GM21737 (cell line): ENCODE data around the gene BEX1.
"Not testable (repeated sequence)": the region's sequence is repeated elsewhere in the genome, so short reads cannot be mapped to it uniquely, and the experiment has no call there.

Experiments used
- ATAC-seq: cut with Tn5 transposase; IDR thresholded peaks from one replicate; pipeline ENCODE4 v1.9.1; 2021; ENCODE audit warnings: mild to moderate bottlenecking, moderate library complexity; ENCODE audit not compliant: unreplicated experiment

BEX1 gene

DNA sequence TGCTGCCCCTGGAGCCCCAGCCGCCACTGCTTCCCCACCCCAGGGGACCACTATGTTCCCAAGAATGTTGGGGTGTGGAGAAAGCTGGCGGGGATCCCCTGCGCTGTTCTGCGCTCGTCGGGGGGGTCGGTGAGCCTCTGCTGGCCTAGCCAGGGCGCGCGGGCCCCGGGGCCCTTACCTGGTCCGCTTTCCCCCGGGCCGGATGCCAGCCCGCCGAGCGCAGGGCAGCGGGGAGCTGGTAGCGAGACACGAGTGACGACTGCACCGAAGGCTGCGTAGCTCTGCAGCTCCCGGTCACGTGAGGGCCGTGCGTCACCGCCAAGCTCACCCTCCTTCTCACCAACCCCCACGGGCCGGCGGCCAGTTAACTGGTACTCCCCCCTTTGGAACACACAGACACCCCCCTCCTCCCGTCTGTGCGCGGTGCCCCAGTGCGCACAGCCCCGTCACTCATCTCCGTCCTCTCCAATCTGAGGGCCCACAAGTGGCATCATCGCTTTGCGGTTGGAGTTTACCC, at the start of gene BEX1:
BEX1 (minus strand) TSS at position 254 of the 517 bp plus-strand sequence. CDS start 897 bp downstream, outside the sequence.
- ATAC-seq: no peak

DNA sequence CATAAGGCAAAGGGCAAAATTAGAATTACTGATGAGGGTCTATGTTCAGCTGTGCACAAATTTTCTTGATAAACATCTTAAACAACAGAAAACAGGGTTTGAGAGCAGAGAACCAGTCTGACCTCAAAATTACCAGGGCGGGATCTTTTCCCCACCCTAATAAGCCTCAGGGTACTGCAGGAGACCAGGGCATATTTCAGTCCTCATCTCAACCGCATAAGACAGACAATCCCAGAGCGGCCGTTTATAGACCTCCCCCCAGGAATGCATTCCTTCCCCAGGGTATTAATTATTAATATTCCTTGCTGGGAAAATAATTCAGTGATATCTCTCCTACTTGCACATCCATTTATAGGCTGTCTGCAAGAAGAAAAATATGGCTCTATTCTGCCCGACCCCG, 45.5 kb upstream of the BEX1 start:
- not testable (repeated sequence) for ATAC-seq

DNA sequence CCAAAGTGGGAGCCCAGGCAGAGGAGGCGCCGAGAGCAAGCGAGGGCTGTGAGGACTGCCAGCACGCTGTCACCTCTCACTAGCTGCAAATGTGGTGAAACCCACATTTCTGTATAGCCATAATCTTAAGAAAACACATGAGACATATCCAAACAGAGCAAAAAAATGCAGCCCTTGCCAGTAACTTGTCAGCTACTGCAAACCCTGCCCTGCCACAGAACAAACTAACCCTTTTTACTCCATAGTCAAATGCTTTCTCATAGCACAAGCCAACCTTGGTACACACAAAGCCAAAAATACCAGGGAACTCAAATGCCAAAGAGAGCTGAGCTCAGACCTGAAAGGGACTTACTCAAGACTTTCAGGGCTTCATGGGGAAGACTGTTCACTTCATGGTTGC, 43.9 kb upstream of the BEX1 start:
- no peak for ATAC-seq

DNA sequence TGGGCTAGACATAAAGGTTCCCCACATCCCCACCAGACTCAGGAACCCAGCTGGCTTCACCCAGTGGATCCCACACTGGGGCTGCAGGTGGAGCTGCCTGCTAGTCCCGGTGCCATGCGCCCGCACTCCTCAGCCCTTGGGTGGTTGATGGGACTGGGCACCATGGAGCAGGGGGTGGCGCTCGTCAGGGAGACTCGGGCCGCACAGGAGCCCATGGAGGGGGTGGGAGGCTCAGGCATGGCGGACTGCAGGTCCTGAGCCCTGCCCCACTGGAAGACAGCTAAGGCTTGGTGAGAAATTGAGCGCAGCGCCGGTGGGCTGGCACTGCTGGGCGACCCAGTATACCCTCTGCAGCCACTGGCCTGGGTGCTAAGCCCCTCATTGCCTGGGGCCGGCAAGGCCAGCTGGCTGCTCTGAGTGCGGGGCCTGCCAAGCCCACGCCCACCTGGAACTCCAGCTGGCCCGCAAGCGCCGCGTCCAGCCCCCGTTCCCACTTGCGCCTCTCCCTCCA, 43.3 kb upstream of the BEX1 start:
- ATAC-seq: not testable (repeated sequence)

DNA sequence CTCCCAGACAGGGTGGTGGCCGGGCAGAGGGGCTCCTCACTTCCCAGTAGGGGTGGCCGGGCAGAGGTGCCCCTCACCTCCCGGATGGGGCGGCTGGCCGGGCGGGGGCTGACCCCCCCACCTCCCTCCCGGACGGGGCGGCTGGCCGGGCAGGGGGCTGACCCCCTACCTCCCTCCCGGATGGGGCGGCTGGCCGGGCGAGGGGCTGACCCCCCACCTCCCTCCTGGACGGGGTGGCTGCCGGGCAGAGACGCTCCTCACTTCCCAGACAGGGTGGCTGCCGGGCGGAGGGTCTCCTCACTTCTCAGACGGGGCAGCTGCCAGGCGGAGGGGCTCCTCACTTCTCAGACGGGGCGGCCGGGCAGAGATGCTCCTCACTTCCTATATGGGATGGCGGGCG, 40.4 kb upstream of the BEX1 start:
- not testable (repeated sequence) for ATAC-seq

DNA sequence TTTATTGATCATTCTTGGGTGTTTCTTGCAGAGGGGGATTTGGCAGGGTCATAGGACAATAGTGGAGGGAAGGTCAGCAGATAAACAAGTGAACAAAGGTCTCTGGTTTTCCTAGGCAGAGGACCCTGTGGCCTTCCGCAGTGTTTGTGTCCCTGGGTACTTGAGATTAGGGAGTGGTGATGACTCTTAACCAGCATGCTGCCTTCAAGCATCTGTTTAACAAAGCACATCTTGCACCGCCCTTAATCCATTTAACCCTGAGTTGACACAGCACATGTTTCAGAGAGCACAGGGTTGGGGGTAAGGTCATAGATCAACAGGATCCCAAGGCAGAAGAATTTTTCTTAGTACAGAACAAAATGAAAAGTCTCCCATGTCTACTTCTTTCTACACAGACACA, 39.9 kb upstream of the BEX1 start:
- not testable (repeated sequence) for ATAC-seq

- no peak for ATAC-seq
Measured at GRCh38 chrX:103101299-103102042, 37.5 kb upstream of the BEX1 start.

DNA sequence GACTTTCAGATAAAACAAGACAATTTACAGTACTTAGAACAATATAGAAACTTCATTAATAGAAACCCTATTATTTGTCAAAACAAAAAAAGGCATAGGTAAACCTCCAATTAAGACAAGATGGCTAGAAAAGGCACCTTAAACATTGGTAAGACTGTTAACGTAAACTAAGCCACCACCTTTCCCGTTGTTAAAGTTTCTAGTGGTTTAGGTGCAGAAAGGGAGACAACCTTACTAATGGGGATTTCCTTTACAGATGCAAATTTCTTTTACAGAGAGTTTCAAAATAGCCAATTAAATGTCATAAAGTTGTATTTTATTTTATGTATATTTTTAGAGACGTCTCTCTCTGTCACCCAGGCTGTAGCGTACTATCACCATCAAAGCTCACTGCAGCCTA, 36.5 kb upstream of the BEX1 start:
- no peak for ATAC-seq

GRCh38 chrX:103099691-103100090, 35.7 kb upstream of the BEX1 start:
- no peak for ATAC-seq

GRCh38 chrX:103098488-103098887, 34.5 kb upstream of the BEX1 start:
- ATAC-seq: no peak

DNA sequence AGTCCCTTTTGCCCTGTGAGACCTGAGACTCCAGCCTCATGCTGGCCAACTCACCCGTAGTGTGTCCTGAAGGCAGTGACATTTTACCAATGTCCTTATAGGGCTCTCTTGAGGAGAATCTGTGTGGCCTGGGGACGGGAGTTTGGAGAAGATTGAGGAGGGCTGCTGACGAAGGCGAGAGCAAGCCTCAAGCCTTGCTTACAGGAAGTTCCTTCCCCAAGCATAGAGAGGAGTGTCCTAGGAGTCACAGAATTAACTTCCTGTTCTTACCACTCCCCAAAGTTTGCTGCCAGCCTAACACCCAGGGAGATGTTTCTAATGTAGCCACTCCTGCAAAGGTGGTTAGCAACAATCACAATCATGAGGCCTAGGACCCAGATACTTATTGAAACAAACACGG, 29.0 kb upstream of the BEX1 start, which contains the start of gene NXF3:
NXF3 (minus strand) TSS at position 202 of the 400 bp plus-strand sequence; CDS start at position 82, 120 bp downstream.
- ATAC-seq: no peak

DNA sequence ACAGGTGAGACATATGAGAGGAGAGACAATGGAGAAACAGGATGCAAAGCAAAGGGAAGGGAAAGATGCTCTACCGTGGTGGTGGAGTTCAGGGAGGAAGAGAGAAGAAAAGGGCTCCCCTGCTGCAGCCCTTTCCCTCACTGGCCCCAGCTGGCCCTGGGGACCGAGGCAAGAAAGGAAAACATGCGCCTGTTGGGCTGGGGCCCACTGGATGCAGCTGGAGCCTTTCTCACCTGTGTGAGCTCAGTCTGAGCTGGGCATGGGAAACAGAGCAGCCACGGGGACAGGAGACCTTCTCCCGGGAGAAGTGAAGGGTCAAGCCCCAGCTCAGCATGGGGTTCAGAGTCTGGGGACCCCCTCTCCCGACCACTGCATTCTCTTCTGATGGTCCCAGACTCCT, 17.1 kb upstream of the BEX1 start:
- no peak for ATAC-seq

- ATAC-seq: no peak
Measured at GRCh38 chrX:103073467-103073866, 9.5 kb upstream of the BEX1 start.

GRCh38 chrX:103066606-103067005, 2.6 kb upstream of the BEX1 start:
- ATAC-seq: no peak

DNA sequence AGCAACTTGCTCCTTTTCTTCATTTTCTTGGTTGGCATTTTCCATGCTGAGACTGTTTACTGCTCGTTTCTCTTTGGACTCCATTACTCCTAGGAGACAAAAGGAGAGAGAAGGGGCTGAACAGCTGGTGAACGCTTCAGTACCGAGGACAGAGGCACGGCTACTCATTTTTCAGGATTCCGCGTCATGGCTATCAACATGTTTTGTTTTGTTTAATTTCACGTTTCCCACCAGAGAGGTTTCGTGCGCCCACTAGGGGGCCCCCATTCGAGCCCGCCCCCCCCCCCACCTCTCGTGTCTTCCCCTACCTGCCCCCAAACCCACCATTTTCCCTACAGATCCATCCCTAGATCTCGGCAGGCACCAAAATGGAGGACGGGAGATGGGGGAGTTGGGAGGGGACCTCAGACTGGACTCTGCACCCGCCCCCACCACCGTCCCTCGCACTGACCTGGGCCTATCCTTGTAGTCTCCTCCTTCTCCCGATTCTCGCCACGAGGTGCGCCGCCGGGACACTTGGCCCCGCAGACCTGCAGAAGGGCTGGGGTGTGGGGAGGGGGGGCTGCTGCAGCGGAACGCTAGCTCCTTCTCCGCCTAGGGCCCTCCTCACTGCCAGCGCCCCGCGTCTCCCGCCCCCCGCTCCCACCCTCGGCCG, 653 bp downstream of the BEX1 start:
- ATAC-seq: no peak

- ATAC-seq: no peak
Measured at GRCh38 chrX:103061486-103061885, 2.5 kb downstream of the BEX1 start.

DNA sequence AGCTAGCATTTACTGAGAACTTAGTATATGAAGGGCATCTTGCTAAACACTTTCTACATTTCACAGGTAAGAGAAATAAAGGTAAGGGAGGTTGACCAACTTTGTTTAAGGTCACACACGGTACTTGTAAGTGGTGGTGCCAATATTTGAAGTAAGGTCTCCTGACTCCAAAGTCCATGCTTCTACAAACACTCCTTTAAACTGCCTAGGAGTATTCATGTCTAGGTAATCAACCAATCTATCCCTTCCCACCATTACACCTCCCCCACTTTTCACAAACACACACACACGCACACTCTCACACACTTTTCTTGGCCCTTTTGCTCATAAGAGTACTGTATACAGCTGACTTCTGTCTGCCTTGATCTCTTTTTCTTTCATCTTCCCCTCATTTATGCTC, 7.1 kb downstream of the BEX1 start:
- ATAC-seq: no peak

DNA sequence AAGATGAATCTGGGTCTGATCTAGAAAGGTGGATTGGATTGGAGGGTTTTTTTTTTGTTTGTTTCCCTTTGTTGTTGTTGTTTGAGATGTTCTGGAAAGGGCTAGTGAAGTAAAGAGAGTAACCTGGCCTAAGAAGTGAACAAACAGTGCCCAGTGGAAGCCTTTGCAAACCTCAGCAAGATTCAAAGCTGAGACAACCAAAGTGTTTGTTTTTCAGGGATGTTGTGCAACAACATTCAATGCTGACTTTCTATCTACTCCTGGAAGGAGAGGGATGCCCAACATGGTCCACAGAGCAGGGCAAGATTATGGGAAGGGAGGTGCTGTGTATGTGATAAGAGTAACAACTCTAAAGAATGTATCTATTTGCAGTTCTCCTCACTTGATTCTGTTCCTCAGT, 11.3 kb downstream of the BEX1 start:
- no peak for ATAC-seq

DNA sequence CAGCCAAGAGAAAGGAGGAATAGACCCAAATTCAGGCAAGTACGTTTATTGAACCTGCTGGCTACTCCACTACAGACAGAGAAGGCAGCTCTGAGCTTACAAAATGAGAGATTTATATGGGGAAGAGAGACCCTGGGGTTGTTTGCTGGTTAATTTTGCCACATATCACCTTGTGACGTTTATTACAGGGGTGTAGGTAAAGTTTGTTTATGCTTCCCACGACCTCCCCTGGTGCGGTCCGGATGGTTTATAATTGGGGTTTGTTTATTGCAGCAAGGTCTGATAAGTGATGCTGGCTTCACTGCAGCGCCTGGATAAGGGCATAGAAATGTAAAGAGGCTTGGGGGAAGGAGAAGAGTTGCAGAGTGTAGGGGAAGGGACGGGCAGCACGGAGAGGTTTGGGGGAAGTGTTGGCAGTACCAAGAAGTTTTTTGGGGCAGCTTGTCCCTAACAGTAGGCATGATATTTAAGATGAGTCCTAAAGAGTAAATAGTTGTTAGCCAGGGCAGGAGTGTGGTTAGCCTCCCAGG, 12.6 kb downstream of the BEX1 start:
- no peak for ATAC-seq

- not testable (repeated sequence) for ATAC-seq
Measured at GRCh38 chrX:103033371-103033770, 30.6 kb downstream of the BEX1 start.

- ATAC-seq: no peak
Measured at GRCh38 chrX:103017542-103017941, 46.4 kb downstream of the BEX1 start.

DNA sequence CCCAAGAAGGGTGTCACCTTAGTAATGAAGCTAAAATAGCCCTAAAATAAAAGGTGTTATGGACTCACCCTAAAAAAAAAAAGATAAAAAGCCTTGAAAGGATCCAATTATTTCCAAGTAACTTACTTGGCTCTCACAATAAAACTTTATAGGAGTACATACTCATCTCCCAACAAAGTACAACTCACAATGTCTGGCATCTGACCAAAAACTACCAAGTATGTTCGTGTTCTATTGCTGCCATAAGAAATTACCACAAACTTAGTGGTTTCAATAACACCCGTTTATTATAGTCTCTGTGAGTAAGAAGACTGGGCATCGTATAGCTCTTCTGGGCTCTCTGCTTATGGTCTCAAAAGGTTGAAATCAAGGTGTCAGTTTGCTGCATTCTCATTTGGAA, 51.0 kb downstream of the BEX1 start:
- no peak for ATAC-seq
